HG03108 (cell line): Measurements from ENCODE around the gene NAGS.
"Not testable (repeated sequence)": the region's sequence is repeated elsewhere in the genome, so short reads cannot be mapped to it uniquely, and the experiment has no call there.

Source experiments
- ATAC-seq: cut with Tn5 transposase; IDR thresholded peaks from one replicate; pipeline ENCODE4 v1.9.1; 2021; ENCODE audit warnings: moderate library complexity; ENCODE audit not compliant: unreplicated experiment

Gene NAGS

DNA sequence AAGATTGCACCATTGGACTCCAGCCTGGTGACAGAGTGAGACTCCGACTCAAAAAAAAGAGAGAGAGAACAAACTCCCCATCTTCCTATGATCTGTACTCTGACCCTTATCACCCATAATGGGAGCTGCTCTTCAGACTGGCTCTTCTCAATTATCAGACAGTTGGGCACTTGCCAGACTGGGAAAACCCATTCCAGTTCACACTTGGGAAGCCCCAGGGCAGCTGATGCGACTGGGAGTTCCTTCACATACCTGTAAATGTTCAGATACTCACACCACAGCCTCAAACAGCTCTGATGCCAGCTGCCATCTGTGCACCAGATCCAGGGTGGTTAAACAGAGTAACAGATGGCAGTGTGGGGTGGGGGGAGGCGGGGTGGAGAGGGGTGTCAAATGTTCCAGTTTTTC lies 34.2 kb downstream of the NAGS start:
- ATAC-seq, result no peak

DNA sequence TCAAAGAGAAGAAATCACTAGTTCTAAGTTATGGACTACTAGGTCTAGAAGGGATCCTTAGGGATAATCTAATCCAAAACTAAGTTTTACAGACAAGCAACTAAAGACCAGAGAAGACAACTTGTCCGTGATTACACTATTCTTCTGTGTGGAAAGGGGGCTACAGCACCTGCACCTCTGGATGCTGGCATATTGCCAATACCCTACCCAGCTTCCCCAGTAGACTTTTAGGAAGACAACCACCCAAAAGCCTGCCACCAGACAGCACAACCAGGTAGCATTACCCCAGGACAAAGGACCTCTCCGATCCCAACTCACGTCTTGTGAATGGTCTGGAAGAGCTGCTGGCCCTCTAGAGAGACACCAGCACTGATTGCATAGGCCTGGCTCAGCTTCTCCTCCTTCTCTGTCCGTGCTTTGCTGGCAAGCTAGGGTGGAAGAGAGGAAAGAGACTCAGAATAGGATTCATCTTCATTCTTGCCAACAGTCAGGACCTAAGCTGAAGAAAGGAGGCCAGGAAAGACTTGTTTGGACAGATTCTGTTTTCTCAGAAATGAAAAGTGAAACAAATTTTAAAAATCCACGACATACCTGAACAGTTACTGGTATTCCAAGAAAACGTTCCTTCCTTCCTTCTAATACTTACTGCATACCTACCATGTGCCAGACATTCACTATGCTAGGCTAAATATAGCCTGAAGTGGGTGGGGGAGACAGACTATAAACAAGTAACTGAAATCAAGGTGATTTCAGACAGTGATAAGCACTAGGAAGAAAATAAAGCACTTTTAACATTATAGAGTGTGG lies 35.6 kb downstream of the NAGS start:
- no peak for ATAC-seq

DNA sequence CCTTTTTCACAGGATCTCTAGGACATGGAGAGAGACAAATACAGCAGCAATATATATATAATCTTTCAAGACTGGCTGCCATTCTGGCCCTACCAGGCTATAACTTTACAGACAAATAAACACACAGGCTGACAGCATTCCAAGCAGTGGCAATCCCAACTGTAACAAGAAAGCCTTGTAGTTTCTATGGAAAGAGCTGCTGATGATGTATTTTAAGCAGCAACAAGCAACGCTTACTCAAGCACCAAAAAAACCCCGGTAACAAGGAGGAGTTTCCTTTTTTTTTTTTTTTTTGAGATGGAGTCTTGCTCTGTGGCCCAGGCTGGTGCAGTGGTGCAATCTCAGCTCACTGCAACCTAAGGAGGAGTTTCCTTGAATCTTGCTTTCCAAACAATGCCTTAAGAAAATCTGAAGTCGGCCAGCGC lies 38.9 kb downstream of the NAGS start:
- no peak for ATAC-seq

DNA sequence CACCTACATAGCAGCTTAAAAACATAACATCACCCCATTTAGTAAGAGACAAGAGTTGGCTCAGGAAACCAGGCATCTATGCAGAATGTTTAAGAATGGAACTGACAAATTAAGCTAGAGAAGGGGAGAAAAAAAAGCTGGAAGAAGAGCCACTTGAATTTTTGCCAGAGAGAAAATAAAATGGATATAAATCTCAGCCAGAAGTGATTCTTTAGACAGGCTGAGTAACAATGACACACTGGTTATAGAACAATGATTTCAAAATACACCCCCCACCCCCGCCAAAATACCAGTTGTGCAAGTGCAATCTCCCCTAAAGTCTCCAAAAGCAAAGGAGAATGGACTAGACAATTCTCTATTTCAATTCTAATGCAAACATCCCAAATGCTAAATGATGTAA lies 39.6 kb downstream of the NAGS start:
- no peak for ATAC-seq

DNA sequence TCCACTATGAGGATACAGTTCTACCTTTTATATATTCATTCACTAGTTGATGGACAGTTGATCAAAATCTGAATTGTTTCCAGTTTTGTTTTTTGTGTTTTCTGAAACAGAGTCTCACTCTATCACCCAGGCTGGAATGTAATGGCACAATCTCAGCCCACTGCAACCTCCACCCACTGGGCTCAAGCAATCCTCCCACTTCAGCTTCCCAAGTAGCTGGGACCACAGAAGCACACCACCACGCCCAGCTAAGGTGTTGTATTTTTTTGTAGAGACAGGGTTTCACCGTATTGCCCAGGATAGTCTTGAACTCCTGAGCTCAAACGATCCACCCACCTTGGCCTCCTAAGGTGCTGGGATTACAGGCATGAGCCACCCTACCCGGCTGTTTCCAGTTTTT lies 41.1 kb downstream of the NAGS start:
- ATAC-seq, result no peak

DNA sequence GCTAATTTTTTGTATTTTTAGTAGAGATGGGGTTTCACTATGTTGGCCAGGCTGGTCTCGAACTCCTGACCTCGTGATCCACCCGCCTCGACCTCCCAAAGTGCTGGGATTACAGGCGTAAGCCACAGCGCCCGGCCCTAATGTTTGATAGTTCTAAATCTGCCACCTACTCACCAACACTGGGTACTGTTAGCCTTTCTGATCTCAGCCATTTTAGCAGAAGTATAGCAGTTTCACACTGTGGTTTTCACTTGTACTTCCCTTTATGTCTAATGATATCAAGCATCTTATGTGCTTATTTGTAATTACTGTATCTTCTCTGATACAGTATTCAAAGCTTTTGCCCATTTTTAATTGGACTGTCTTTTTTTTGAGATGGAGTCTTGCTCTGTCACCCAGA lies 42.5 kb downstream of the NAGS start:
- ATAC-seq, result not testable (repeated sequence)

DNA sequence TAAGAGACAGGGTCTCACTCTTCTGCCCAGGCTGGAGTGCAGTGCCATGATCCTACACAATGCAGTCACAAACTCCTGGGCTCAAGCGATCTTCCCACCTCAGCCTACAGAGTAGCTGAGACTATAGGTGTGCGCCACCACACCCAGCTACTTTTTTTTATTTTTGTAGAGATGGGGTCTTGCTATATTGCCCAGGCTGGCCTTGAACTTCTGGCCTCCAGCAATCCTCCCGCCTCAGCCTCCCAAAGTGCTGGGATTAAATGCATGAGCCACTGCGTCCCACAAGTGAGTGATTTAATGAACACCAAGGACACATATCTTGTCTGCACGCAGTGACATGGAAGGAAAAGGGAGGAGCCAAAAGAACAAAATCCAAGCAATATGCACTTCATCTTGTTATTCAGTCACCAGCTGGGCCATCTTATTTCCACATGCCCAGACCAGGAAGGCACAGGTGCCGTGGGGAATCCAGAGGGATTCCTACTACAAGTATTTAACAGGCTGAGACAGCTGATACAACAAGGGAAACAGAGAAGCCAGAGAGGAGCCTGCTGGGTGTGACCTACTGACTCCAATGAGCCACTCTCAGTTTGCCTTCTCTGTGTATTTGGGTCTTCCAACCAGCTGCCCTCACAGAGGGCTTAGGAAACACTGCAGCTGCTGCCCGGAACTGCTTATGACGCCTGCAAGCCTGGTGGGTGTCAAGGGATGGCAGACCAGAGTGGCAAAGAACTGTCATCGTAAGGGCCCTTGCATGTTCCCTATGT lies 45.1 kb downstream of the NAGS start:
- ATAC-seq, result no peak

DNA sequence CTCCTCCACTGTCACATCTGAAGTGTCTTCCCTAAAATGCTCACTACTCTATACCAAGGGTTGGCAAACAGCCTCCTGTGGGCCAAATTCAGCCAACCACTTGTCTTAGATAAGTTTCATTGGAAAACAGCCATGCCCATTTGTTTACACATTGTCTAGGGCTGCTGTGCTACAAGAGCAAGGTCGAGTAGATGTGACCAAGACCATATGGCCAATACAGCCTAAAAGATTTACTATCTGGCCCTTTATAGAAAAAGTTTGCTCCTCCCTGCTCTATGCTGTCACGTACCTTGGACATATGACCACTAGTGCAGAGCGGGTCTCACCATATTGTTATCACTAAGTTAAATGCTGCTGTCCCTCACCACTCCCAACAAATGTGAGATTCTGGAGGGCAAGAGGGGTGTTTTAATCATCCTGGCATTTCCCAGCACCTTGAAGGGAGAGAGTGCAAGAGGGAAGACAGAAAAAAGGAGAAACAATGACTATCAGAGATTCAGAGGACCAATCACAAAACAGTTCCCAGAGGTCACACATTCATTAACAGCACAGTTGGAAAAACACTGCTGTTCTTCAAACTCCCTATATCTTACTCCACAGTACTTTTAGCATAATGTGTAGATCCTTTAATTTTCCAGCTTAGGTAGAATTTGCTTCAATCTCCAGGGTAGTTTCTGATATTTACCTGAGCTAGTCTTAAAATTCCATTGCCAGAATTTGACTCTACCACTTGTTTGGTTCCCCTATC lies 48.9 kb downstream of the NAGS start:
- no peak for ATAC-seq
